ENCODE measurements around the gene UBR1.
"Not testable (repeated sequence)": the region's sequence is repeated elsewhere in the genome, so short reads cannot be mapped to it uniquely, and the experiment has no call there.

The UBR1 gene

DNA sequence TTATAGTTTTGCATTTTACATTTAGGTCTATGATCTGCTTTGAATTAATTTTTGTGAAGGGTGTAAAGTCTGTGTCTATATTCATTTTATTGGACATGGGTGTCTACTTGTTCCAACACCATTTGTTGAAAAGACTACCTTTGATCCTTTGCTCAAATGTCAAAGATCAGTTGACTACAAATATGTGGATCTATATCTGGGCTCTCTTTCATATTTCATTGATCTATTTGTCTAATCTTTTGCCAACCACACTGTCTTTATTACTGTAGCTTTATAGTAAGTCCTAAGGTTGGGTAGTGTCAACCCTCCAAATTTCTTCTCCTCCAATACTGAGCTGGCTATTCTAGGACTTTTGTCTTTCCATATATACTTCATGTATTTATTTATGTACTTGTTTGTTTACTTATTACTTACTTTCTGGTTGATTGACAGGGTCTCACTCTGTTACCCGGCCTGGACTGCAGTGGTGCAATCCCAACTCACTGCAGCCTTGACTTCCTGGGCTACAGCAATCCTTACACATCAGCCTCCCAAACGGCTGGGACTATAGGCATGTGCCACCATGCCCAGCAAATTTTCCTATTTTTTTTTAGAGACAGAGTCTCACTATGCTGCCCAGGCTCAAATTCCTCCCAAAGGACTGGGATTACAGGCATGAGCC, 131.5 kb downstream of the UBR1 start:
- no peak for DNase-seq (ENCODE audit: low spot score)

DNA sequence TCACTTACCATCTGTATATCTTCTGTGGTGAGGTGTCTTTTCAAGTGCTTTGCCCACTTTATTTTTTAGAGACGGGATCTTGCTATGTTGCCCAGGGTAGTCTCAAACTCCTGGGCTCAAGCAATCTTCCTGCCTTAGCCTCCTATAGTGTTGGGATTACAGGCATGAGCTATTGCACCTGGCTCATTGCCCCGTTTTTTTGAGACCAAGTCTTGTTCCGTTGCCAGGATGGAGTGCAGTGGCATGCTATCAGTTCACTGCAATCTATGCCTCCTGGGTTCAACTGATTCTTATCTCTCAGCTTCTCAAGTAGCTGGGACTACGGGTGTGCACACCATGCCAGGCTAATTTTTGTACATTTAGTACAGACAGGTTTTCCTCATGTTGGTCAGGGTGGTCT, 132.7 kb downstream of the UBR1 start:
- no peak for DNase-seq (ENCODE audit: low spot score)

DNA sequence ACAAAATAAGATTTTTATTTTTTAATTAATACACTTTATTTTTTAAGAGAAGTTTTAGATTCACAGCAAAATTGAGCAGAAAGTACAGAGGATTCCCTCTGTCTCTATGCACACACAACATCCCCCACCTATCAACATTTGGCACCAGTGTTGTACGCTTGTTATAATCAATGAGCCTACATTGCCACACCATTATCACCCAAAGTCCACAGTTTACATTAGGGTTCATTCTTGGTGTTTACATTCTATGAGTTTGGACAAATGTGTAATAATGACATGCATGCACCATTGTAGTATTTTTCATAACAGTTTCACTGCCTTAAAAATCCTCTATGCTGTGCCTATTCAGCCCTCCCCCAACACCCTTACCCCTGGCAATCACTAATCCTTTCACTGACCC, 134.0 kb downstream of the UBR1 start:
- no peak for DNase-seq (ENCODE audit: low spot score)

DNA sequence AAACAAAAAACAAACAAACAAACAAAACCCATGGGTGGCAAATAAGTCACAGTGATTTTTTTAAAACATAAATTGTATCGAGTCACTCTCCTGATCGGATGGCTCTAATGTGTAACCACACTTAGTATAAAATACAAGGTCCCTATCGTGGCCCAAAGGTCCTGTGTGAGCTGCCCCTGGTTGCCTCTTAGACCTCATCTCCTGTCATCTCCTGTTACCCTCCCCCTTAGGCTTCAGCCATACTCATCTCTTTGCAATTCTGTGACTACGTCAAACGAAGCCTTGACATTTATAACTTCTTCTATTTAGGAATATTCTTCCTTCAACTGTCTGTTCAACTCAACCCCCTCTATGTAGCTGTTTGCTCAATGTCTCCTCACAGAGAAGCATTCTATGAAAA, 141.4 kb downstream of the UBR1 start:
- no peak for DNase-seq (ENCODE audit: low spot score)

DNA sequence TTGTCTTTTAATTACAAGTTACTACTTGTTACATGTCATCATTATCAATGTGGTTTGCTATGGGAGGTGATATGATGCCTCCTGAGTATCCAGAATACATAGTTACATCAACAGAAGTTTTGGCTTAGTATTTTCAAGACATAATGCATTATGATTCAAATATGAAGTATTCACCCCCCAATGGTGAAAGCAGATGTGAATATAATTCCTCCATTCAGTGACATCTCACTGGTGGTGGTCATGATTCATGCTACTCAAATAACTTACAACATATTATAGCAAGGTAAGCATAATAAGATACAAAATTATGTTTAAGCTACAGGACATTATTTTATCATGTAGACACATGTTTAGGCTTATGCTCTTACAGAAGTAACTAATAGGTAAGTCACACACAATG, 150.3 kb downstream of the UBR1 start:
- DNase-seq (ENCODE audit: low spot score), result no peak

DNA sequence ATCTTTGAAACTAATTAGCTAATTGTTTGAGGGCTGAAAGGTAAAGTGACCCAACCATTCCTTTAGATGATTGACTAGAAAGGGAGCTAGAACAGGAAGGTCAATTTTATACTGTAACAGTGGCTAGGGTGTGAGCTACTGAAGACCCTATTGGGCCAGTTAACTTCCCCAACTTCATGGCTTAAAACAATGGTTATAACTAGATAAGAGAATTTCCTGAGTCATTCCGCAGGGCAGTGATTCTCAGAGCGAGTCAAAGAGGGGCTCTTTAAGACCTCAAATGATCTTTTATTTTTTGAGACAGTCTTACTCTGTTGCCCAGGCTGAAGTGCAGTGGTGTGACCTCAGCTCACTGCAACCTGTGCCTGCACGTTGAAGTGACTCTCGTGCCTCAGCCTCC, 151.5 kb downstream of the UBR1 start:
- DNase-seq (ENCODE audit: low spot score), result no peak

DNA sequence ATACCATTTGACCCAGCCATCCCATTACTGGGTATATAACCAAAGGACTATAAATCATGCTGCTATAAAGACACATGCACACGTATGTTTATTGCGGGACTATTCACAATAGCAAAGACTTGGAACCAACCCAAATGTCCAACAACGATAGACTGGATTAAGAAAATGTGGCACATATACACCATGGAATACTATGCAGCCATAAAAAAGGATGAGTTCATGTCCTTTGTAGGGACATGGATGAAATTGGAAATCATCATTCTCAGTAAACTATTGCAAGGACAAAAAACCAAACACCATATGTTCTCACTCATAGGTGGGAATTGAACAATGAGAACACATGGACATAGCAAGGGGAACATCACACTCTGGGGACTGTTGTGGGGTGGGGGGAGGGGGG, 156.9 kb downstream of the UBR1 start:
- not testable (repeated sequence) for DNase-seq (ENCODE audit: low spot score)

DNA sequence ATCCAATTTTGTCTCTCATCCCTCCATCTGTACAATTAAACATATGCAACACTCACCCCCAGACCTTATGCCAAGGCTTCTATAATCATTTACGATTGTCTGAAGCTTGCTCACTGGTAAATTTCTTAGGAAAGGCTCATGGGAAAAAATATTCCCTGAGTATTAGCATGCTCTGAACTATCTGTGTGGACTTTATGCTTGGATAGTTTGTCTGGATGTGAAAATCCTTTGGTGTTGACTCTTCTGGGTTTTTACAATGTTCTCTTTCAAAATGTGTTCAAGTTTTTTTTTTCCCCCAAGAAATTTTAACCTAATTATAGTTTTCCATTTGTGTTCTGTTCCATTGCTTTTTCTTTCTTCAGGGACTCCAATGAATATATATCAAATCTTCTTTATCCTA, 165.3 kb downstream of the UBR1 start:
- DNase-seq (ENCODE audit: low spot score), result no peak

DNA sequence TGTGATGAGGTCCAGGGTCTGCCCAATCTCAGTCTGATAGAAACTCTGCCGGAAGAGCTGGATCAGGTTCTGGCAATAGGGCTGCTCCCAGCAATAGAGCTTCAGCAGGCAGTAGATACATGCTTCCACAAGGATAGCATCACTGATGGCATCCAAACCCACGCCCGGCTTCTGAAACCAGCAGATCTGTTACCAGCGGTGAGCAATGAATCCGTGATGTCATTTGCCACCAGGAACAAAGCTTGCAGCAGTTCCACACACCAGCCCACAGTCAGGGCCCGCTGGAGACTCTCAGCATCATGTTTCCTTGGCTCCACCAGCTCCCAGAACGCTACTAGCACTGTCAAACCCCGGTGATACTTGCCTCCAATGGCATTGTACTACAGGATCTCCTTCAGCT, 166.0 kb downstream of the UBR1 start:
- DNase-seq (ENCODE audit: low spot score), result no peak

DNA sequence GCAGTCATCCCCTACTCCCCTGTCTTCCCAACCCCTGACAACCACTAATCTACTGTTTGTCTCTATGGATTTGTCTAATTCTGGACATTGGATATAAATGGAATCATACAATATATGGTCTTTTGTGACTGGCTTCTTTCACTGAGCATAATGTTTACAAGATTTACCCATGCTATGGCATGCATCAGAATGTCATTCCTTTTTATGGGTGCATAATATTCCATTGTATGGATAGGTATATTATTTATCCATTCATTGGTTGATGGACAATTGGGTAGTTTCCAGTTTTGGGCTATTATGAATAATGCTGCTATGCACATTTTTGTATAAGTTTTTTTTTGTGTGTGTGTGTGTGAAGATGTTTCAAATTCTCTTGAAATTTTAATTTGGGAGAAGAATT, 168.7 kb downstream of the UBR1 start:
- no peak for DNase-seq (ENCODE audit: low spot score)

DNA sequence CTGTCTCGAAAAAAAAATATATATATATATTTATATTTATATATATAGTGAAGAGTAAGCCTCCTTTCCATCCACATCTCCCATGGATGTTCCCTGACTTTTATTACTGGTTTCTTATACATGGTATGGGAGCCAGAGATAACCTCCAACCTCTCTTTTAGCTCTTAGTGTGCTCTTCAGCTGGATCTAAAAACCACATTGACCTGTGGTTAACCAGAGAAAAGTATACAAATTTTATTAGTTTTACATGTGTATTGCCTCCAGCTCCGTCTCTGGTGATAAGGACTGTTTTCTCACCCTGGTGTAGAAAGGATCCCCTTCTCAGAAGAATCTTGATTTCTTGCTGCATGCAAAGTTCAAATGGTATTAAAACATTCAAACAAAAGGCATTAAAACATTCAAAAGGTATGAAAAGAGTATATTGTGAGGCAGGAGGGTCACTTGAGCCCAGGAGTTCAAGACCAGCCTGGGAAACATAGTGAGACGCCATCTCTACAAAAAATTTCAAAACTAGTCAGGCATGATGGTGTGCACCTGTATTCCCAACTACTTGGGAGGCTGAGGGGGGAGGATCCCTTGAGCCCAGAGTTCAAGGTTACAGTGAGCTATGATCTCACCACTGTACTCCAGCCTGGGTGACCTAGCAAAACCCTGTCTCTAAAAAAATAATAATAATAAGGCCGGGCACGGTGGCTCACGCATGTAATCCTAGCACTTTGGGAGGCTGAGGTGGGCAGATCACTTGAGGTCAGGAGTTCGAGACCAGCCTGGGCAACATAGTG, 171.8 kb downstream of the UBR1 start:
- DNase-seq (ENCODE audit: low spot score), result no peak

DNA sequence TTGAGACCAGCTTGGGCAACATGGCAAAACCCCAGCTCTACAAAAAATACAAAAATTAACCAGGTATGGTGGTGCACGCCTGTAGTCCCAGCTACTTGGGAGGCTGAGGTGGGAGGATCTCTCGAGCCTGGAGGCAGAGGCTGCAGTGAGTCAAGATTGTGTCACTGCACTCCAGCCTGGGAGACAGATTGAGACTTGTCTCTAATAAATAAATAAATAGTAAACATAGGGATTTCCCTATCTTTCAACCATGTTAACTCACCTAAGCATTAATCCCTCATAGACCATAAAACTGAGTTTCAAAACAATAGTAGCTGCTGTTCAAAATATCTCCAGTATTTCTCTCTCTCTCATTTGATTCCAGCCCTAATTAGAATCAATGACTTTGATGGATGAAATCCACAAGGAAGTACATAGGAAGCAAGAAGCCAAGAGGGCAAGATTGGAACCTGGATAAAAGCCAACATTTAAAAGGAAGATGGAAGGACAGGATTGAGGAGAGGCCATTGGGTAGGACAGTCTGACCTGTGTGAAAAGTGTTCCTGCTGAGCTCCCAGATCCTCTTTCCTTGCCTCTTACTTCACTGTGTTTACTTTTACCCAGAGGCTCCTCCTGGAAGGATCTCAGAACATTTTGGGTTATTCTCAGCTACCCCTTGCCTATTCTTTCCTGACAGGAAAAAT, 172.9 kb downstream of the UBR1 start:
- DNase-seq (ENCODE audit: low spot score), result no peak

DNA sequence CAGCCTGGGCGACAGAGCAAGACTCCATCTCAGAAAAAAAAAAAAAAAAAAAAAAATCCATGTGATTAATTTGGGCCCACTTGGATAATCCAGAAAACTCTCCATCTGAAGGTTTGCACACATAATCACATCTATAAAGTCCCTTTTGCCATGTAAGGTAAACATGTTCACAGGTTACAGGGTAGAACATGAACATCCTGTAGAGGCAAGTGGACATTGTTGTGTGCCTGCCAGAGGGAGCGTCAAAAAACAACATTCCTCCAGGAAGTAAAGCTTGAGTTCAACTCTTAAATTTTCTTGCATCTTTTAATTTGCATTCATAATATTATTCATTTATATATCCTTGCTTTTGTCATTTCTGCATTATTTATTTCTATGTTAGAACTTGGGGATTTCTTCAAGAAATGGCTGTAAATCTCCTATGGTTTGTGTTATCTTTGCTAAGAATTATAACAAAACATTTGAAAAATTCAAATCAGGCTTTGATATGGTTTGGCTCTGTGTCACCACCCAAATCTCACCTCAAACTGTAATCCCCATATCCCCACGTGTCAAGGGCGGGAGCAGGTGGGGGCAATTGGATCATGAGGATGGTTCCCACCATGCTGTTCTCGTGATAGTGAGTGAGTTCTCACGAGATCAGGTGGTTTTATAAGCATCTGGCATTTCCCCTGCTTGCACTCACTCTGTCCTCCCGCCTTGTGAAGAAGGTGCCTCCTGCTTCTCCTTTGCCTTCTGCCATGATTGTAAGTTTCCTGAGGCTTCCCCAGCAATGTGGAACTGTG, 173.9 kb downstream of the UBR1 start:
- no peak for DNase-seq (ENCODE audit: low spot score)

DNA sequence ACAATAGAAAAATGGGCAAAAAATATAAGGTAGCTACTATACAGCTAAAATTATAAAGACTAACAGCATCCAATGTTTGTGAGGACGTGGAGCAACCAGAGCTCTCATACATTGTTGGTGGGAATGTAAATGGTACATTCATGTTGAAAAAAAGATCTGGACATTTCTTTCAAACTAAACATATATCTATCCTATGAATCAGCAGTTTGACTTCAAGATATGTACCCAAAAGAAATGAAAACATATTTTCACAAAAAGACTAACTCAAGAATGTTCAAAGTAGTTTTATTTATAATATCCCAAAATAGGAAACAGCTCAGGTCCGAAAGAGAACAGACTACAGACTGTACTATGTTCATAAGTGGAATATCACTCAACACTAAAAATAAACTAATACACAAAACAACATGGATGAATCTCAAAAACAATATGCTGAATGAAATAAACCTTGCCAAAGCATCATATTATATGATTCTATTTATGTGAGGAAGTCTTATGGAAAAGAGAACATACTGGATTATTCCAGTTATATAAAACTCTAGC, 176.5 kb downstream of the UBR1 start:
- no peak for DNase-seq (ENCODE audit: low spot score)

DNA sequence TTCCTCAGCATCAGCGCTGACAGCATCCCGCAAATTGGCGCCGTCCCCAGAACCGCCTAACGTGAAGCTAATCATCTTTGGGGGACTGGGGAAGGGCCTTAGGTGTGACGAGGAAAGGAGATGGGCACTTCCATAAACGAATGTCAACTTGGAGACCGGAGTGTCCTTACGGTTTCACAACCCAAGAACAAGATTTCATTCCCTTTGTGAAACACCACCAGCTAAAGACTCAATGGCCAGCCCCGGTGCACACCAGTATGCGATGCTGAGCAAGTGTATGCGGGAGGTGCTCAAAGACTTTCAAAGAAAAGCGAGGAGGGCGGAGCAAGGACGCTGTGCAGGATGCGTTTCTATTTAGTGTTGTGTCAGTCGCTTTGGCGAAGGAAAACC, 184.5 kb downstream of the UBR1 start:
- no peak for DNase-seq (ENCODE audit: low spot score)

DNA sequence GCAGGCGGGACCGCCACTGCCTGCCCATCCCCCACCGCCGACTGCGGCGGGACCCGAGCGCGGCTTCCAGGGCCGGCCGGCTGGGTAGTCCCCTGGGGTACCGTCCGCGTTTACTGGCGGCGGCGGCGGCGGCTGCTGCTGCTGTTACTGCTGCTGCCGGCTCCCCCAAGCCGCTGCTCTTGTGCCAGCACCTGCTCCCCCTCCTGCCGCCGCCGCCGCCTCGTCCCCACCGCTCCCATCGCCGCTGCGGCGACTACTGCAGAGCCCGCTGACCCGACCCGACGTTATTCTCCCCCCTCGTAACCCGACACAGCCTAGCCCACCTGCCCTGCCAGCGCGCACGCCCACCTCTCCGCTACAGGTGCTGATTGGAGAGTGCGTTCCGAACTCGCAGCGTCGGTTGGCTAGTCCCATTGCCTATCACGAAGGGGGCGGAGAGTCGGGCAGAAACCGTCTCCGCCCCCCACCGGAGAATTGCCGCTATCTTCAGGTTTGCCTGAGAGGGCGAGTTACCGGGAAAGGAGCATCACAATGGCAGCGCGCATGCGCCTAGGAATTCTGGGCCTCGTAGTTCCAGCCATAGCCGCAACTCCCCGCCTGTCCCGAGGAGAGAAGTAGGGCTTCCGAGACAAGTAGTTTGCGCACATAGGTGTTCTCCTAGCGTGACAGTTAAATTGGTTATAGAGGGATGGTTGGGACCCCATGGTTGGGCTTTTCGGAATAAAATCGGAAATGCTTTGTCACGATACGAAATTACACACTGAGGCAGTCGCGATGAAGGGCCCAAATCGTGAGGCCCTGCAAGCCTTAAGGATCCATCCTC, 185.1 kb downstream of the UBR1 start, which contains the start of gene TTBK2:
TTBK2 (minus strand) TSS at position 260 of the 823 bp plus-strand sequence. CDS start 42,161 bp downstream, outside the sequence.
- DNase-seq (ENCODE audit: low spot score), result peak; percentile 99

DNA sequence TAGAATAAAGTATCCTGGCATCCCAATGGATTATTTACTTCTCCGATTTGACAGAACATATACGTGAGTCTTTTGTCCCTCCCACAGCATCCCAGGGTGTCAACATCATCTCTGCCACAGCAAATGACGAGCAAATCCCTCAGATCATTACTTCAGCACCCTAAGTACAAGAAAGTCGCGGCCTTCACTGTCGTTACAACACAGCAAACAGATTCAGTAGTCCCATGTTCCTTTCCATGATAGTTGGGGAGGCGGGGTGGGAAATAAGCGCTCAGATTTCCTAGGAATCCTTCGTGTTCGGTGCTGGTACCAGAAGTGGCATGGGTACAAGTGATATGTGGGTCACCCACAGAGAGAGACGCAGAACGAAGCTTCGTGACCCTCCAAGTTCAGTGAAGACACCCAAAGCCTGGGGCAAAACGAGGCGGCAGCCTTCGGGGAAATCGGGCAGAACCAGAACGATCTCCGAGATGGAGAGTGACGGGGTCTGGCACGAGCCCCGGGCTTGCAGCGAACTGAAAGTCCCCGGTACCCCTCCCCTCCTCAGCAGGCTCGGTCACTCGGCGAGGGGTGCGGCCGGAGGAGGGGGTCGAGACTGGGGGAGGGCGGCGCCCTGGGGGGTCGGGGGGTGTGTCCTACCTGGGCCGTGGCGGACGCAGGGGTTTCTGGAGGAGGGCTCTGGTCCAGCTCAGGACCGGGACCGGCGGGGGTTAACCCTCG, 185.9 kb downstream of the UBR1 start:
- peak; percentile 35 for DNase-seq (ENCODE audit: low spot score)

DNA sequence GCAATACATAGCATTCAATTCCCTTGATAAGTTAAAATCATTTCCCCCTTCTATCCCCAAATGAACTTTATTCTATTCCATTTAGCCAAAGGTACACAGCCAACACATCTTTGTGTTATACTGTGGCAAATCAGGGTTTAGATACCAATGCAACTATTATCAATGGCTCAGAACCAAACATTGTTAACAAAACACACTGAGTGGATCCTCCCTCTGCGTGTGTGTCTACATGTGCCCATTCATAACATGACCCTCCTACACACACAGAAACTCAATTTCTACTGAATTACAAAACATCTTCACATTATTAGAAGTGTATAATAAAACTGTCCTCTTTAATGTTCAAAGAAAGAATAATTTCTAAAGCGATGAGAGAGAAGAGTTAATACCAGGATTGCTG, 186.5 kb downstream of the UBR1 start:
- DNase-seq (ENCODE audit: low spot score), result no peak

DNA sequence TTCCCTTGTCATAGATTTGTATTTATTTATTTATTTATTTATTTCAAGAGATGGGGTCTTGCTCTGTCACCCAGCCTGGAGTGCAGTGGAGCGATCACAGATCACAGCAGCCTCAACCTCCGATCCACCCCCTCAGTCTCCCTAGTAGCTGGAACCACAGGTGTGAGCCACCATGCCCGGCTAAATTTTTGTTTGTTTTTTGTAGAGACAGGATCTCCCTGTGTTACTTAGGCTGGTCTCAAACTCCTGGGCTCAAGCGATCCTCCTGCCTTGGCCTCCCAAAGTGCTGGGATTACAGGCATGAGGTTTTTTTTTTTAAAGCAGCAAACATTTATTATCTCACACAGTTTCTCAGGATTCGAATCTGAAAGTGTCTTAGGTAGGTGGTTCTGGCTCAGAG, 187.8 kb downstream of the UBR1 start:
- no peak for DNase-seq (ENCODE audit: low spot score)
